Suprapubic skin (tissue), 4 donors: ENCODE data around the gene DYNLT5. TPM values are rescaled to one million over a fixed set of nuclear protein-coding genes. Genes with fewer than 3 reads are reported as not detected.
"Not testable (repeated sequence)": the region's sequence is repeated elsewhere in the genome, so short reads cannot be mapped to it uniquely, and the experiment has no call there.

Experiments
- DNase-seq, 2 donors: peaks; one replicate each; pipeline ENCODE4 v3.0.0-alpha.2; 2019; ENCODE audit warnings: low spot score in 2 of 2
- H3K27ac ChIP-seq: fragments of 200-600 bp; sonication (generic); one replicate; pipeline ENCODE4 v1.5.1; 2019
- H3K27me3 ChIP-seq: fragments of 200-600 bp; sonication (generic); one replicate; pipeline ENCODE4 v1.5.1; 2019
- H3K36me3 ChIP-seq: fragments of 200-600 bp; sonication (generic); one replicate; pipeline ENCODE4 v1.5.1; 2019
- H3K4me1 ChIP-seq: fragments of 200-600 bp; sonication (generic); one replicate; pipeline ENCODE4 v1.5.1; 2019
- H3K4me3 ChIP-seq: fragments of 200-600 bp; sonication (generic); one replicate; pipeline ENCODE4 v1.5.1; 2019; ENCODE audit warnings: mild to moderate bottlenecking
- H3K9me3 ChIP-seq: fragments of 200-600 bp; sonication (generic); one replicate; pipeline ENCODE4 v1.5.1; 2019
- EP300 ChIP-seq: sonication (generic); formaldehyde crosslinking; IDR thresholded peaks from one replicate; pipeline ENCODE4 v1.6.1; 2017; ENCODE audit warnings: antibody characterized with exemption
- POLR2A ChIP-seq, 2 donors: fragments of 450-650 bp; IDR thresholded peaks; one replicate each; pipeline ENCODE4 v1.6.1; 2017; ENCODE audit warnings: antibody characterized with exemption in 2 of 2, mild to moderate bottlenecking in 2 of 2, moderate library complexity in 2 of 2
- POLR2AphosphoS5 ChIP-seq, 3 donors: sonication (generic); formaldehyde crosslinking; IDR thresholded peaks; one replicate each; pipeline ENCODE4 v1.6.1; 2017; ENCODE audit warnings: antibody characterized with exemption in 3 of 3
- WGBS: methylation state at CpG from one replicate; pipeline ENCODE4 v1.1.5; 2018; 5-methylcytosine and 5-hydroxymethylcytosine counted together
- total RNA-seq, 4 donors: library from RNA; depleted of rRNA; stranded (reverse); fragments of >200 nt; gene quantifications; one replicate each; pipeline ENCODE4 v1.1.0, GENCODE V29; 2016
- TF ChIP-seq, protein P1 (sequence below), 2 donors: fragments of 200-600 bp in 1 of 2; fragments of 450-650 bp in 1 of 2; sonication (generic) in 1 of 2; IDR thresholded peaks; one replicate each; pipeline ENCODE4 v1.5.1; 2016 to 2019; ENCODE audit warnings: antibody characterized with exemption in 2 of 2, mild to moderate bottlenecking in 1 of 2, moderate library complexity in 1 of 2

The DYNLT5 gene
- total RNA-seq, 4 donors from 2014 or later, result 1.1 to 2.6 TPM; not detected in 2

DNA sequence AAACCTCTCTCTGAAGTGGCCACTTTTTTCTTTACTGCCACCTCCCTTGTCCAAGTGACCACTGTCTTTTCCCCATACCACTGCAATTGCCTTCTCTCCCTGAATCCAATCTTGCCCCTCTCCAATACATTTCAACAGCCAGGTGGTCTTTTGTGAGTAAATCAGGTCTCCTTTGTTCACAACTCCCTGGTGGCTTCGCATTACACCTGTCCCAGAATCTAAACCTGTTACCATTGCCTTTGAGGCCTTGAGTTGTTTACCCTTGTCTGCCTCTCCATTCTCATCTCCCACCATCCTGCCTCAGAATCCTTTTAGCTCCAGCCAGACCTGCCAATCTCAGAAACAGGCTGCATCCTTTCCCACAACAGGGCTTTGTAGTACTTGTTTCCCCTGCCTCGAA, 21.8 kb upstream of the DYNLT5 start:
- Histone ChIP-seq H3K27me3 (no peaks in the 10 kb centered on the region), H3K4me3 (no peak overlapping the region), H3K36me3 (no peaks in the 10 kb centered on the region), H3K4me1 (peaks cover 5% of the 10 kb centered on the region), H3K9me3 (no peaks in the 10 kb centered on the region), H3K27ac (no peak overlapping the region)
- no peak for DNase-seq
- WGBS, result 79% methylated on average over 2 of the region's 2 CpGs
- no peak for TF ChIP-seq POLR2A (IDR thresholded peaks at IDR 0.05)

DNA sequence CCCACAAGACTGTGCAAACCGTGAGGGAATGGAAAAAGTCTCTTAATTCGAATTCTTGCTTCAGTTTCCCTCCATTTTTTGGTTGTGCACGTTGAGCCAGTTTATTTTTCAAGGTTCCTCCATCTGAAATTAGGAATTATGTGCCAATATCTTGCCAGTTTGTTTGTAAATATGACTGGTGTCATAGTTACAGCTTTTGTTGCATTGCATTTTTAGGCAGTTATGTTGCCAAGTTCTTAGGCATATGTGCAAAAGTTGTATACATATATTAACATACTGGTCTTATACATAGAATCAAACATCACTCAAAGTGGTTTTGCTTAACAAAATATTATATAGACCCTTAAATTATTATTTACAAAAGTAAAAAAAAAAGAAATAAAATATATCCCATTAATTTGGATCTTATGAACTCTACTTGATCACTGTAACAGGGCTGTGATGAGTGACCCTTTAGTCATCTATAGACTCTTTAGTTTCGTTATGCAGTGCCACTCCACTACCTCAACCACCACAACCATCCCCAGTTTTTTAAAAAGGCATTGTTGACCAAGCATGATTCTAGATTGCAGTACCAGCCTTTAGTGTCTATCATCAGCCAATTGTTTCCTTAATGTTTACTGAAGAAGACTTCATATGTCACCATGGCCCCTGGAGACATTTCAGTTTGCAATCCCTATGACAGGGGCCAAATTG, 20.9 kb upstream of the DYNLT5 start:
- 63% methylated on average over 4 of the region's 4 CpGs for WGBS
- DNase-seq, result no peak
- Histone ChIP-seq H3K27ac (no peak overlapping the region), H3K4me3 (no peak overlapping the region), H3K9me3 (no peaks in the 10 kb centered on the region), H3K4me1 (no peaks in the 10 kb centered on the region), H3K36me3 (no peaks in the 10 kb centered on the region), H3K27me3 (no peaks in the 10 kb centered on the region)
- TF ChIP-seq, protein P1, sequence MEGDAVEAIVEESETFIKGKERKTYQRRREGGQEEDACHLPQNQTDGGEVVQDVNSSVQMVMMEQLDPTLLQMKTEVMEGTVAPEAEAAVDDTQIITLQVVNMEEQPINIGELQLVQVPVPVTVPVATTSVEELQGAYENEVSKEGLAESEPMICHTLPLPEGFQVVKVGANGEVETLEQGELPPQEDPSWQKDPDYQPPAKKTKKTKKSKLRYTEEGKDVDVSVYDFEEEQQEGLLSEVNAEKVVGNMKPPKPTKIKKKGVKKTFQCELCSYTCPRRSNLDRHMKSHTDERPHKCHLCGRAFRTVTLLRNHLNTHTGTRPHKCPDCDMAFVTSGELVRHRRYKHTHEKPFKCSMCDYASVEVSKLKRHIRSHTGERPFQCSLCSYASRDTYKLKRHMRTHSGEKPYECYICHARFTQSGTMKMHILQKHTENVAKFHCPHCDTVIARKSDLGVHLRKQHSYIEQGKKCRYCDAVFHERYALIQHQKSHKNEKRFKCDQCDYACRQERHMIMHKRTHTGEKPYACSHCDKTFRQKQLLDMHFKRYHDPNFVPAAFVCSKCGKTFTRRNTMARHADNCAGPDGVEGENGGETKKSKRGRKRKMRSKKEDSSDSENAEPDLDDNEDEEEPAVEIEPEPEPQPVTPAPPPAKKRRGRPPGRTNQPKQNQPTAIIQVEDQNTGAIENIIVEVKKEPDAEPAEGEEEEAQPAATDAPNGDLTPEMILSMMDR (IDR thresholded peaks at IDR 0.05), result no peak
- TF ChIP-seq POLR2A (IDR thresholded peaks at IDR 0.05) (no peak), EP300 (no peak), POLR2AphosphoS5 (IDR thresholded peaks at IDR 0.05) (no peak)

DNA sequence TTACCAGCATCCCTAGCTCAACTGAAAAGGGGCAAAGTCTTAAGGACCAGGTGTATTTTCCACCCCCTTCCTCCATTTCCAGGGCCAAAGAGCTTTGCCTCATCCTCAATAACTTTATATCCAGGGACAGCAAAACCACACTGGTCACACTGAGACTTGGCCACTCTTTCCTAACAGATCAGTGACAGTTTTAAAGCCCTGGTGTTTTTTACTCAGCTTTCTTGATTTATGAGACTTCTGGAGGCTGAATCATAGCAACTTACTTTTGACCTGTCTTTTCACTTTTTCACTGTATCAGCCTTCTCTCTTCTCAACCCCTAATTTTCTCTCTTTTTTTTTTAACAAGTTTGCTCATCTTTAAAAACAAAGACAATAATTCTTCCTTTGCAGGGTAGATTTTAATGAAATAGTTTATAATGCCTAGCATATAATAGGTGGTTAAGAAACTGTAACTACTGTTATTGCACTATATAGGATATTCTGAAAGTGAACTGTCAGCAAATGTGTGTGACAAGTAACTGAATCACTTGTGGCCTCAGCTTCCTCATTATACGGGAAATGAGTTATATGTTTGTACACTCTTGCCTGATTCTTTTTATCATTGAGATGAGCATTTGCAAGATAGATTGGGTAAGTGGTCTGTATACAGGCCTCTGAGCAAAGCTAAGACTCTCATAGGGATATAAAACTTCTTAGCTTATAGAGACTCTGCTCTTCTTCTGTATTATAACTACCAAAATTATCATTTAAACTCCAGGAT, 19.7 kb upstream of the DYNLT5 start:
- H3K27me3 ChIP-seq, result no peaks in the 10 kb centered on the region
- 50% methylated on average over 1 of the region's 1 CpG for WGBS
- no peak for DNase-seq
- H3K36me3 ChIP-seq, result no peaks in the 10 kb centered on the region
- no peak overlapping the region for H3K27ac ChIP-seq
- H3K4me1 ChIP-seq, result no peaks in the 10 kb centered on the region
- H3K9me3 ChIP-seq, result no peaks in the 10 kb centered on the region
- no peak overlapping the region for H3K4me3 ChIP-seq
- TF ChIP-seq POLR2A (IDR thresholded peaks at IDR 0.05) (no peak), EP300 (no peak)
- TF ChIP-seq, protein P1 (IDR thresholded peaks at IDR 0.05), result no peak

DNA sequence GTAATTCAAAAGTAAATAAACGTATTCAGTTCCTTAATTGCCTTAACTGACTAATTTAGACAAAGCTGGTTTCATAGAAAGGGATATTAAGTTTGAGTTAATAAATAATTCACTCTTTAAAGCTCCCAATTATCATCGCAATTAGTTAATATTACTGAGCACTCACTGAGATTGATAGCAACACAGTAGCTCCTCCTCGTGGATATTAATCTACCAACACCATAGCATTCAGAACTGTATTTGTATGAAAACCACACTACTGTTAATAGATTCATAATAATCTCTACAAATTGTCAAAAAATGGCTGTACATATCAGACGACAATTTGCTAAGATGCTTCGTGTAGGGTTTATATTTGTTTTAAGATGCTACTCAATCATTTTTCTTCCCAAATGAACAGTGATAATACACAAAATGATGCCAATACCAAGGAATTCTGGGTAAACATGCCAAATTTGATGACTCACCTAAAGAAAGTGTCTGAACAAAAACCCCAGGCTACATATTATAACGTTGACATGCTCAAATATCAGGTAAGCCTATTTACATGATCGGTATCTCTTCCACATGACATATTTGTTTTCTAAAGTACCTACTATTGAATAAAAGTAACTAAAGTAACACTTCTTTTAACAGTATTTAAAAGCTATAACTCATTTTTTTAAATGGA, 18.8 kb upstream of the DYNLT5 start:
- no peak overlapping the region for H3K27ac ChIP-seq

DNA sequence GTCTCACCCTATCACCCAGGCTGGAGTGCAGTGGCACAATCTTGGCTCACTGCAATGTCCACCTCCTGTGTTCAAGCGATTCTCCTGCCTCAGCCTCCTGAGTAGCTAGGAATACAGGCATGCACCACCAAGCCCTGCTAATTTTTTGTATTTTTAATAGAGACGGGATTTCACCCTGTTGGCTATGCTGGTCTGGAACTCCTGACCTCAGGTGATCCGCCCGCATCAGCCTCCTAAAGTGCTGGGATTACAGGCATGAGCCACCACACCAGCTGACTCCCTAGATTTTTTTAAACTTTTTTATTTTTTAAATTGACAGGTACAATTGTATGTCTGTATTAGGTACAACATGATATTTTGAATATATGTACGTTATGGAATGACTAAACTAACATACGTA, 17.7 kb upstream of the DYNLT5 start:
- DNase-seq, H3K36me3 ChIP-seq, H3K4me1 ChIP-seq, H3K27me3 ChIP-seq, H3K4me3 ChIP-seq, H3K9me3 ChIP-seq, H3K27ac ChIP-seq: not testable (repeated sequence)
- 78% methylated on average over 6 of the region's 6 CpGs for WGBS

More for the DNA sequence above, 18.8 kb upstream of the DYNLT5 start:
- TF ChIP-seq, protein P1 (IDR thresholded peaks at IDR 0.05), result no peak
- TF ChIP-seq EP300, result no peak
- no peak for TF ChIP-seq POLR2AphosphoS5 (IDR thresholded peaks at IDR 0.05)
- TF ChIP-seq POLR2A (IDR thresholded peaks at IDR 0.05), result no peak
- WGBS, result 59% methylated on average over 7 of the region's 7 CpGs
- H3K27me3 ChIP-seq, result no peaks in the 10 kb centered on the region
- H3K36me3 ChIP-seq, result no peaks in the 10 kb centered on the region
- no peak overlapping the region for H3K4me3 ChIP-seq
- H3K4me1 ChIP-seq, result no peaks in the 10 kb centered on the region
- H3K9me3 ChIP-seq, result no peaks in the 10 kb centered on the region
- no peak for DNase-seq

DNA sequence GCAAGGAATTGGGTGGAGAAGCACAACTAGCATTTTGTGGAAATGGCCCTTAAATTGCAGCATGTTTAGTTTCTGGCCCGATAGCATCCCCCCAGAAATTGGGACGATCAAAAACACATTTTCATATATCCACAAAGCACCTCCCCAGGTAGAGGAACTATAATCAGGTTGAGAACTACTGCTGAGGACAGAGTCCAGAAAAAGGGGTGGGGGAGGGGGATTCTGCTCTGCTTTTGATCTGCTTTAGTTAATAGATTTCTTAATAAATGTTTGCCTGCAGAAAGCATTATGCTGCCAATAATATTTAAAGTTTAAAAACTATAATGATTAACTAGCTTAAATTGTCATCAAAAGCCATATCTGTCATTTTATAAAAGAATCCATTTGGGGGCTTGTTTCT, 14.4 kb upstream of the DYNLT5 start:
- WGBS, result 88% methylated on average over 2 of the region's 2 CpGs
- Histone ChIP-seq H3K27me3 (no peaks in the 10 kb centered on the region), H3K9me3 (no peaks in the 10 kb centered on the region), H3K27ac (no peak overlapping the region), H3K4me1 (no peaks in the 10 kb centered on the region), H3K36me3 (no peaks in the 10 kb centered on the region), H3K4me3 (no peak overlapping the region)
- DNase-seq, result no peak
- TF ChIP-seq EP300, result no peak
- TF ChIP-seq POLR2AphosphoS5 (IDR thresholded peaks at IDR 0.05), result no peak
- TF ChIP-seq POLR2A (IDR thresholded peaks at IDR 0.05), result no peak
- TF ChIP-seq, protein P1 (IDR thresholded peaks at IDR 0.05), result no peak
